Measurements from ENCODE around the gene SLC7A11.
A peak's percentile ranks its signal among the peaks of the same experiment; 100 is the strongest.

SLC7A11 gene

DNA sequence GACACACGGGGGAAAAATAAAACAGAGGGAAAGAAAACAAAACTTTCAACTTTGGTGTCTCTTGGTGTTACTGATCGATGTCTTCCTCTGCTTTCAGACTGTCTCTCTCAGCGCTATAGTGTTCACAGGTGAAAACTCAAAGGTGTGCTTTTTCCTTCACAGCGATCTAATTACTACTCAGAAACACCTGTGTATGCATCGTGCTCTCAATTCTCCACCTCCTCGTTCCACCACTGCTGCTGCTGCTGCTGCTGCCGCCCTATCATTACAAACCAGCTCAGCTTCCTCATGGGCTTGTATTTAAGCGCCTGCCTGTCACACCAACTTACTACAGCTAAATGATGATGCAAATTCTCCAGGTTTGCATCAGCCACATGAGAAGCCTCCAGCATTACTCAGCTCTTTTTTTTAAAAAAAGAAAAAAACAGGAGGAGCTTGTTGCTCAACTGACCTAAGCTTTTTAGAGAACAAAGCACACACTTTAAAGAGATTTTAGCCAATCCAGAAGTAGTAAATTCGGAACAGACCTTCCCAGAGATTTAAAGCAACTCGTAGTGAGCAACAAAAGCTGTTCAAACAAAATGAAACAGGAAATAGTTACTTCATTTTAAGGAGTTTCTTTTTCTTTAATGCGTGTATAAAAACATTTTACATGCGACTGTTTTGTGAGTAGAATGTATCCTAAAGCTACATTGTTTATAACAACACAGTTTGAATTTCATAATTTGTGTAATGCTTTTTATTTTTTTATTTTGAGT, at the start of gene SLC7A11:
Gene SLC7A11, minus strand, starts transcription at position 274 of the 758 bp plus-strand sequence. CDS start 280 bp downstream, outside the sequence.
- no peaks in the 10 kb centered on the region for H3K9me3 ChIP-seq (replicated peaks in 1 of 11)
- peak within 1 kb of the TSS; percentile 76 to 96 (median 88) for H3K4me2 ChIP-seq
- H3K4me1 ChIP-seq = peaks cover 14 to 41% (median 23%) of the 10 kb centered on the region in 10 experiments
- no peaks in the 10 kb centered on the region for H4K20me1 ChIP-seq
- no peaks in the 10 kb centered on the region for H3K36me3 ChIP-seq
- peak within 1 kb of the TSS; percentile 40 to 67 (median 54) for H3K4me3 ChIP-seq
- peak within 1 kb of the TSS; percentile 77 to 93 (median 83); a peak in 21 of 22 replicates for H3K27ac ChIP-seq
- peak within 1 kb of the TSS; percentile 57 to 79 (median 75) for H3K9ac ChIP-seq
- peak in 8 of 11 experiments; percentile 13 to 89 (median 82); a peak in 16 of 22 replicates for TF ChIP-seq Cebpa-rat (IDR thresholded peaks at IDR 0.05)
- no peaks in the 10 kb centered on the region for H3K27me3 ChIP-seq

DNA sequence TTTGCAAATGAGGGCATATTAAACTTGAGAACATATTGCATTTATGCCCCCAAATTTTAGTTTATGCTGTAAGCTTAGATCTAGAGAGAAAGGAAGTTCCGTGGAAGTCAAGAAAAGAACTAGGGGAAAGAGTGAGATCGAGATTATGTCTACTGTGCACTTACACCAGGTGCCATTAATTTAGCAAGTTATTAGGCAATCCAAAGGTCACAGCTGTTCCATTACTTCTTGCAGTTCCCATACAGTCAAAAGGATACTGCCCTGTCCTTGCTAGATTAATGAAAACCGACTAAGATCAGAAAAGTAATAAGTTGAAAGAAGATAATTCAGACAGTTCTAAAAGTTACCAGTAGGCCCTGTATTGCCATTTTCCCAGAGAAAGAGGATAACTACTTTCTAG, 49.3 kb upstream of the SLC7A11 start:
- no peak overlapping the region for H3K27ac ChIP-seq
- H3K4me3 ChIP-seq = no peak overlapping the region
- no peaks in the 10 kb centered on the region for H3K9me3 ChIP-seq (replicated peaks in 1 of 11)
- no peak for TF ChIP-seq Cebpa-rat (IDR thresholded peaks at IDR 0.05)
- H3K36me3 ChIP-seq = no peaks in the 10 kb centered on the region
- no peaks in the 10 kb centered on the region for H4K20me1 ChIP-seq
- no peaks in the 10 kb centered on the region for H3K4me1 ChIP-seq
- H3K27me3 ChIP-seq = no peaks in the 10 kb centered on the region
- no peak overlapping the region for H3K4me2 ChIP-seq
- no peak overlapping the region for H3K9ac ChIP-seq

DNA sequence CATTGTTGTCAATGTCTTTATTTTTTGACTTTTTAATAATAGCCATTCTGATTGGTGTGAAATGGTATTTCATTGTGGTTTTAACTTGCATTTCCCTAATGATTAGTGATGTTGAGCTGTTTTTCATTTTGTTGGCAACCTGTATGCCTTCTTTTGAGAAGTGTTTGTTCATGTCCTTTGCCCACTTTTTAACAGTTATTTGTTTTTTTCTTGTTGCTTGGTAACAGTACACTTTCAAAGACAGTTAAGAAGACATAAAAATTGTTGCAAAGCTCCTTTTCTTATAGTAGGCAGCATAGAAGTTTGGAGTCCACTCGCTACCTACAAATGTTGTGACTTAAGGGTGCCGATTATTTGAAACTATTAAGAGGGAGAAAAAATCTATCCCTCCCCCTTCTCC, 48.7 kb upstream of the SLC7A11 start:
- no peak overlapping the region for H3K4me3 ChIP-seq
- no peaks in the 10 kb centered on the region for H4K20me1 ChIP-seq
- H3K27ac ChIP-seq = no peak overlapping the region
- H3K36me3 ChIP-seq = no peaks in the 10 kb centered on the region
- no peaks in the 10 kb centered on the region for H3K27me3 ChIP-seq
- H3K4me2 ChIP-seq = no peak overlapping the region
- no peaks in the 10 kb centered on the region for H3K4me1 ChIP-seq
- TF ChIP-seq Cebpa-rat (IDR thresholded peaks at IDR 0.05) = no peak
- H3K9ac ChIP-seq = no peak overlapping the region
- H3K9me3 ChIP-seq (replicated peaks in 1 of 11) = no peaks in the 10 kb centered on the region

DNA sequence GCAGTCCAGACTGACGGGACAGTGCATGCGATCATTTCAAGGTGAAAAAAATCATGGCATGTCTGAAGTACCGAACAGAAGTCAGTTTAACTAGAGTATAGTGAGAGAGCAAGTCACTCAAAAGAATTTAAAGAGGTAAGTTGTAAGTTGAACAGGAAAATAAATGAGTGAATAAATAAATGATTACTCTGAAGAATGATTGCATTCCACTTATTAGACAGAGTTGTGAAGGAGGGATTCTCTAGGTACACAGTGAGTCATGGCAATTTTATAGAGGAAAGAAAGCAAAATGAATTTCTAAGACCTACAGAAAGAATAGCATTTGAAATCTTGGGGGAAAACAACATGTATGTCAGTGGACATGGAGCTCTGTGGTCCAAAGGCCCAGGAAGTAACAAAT, 37.1 kb upstream of the SLC7A11 start:
- no peaks in the 10 kb centered on the region for H4K20me1 ChIP-seq
- no peak overlapping the region for H3K9ac ChIP-seq
- no peak overlapping the region for H3K4me2 ChIP-seq
- no peaks in the 10 kb centered on the region for H3K9me3 ChIP-seq (replicated peaks in 1 of 11)
- TF ChIP-seq Cebpa-rat (IDR thresholded peaks at IDR 0.05) = no peak
- no peak overlapping the region for H3K27ac ChIP-seq
- no peaks in the 10 kb centered on the region for H3K27me3 ChIP-seq
- H3K36me3 ChIP-seq = no peaks in the 10 kb centered on the region
- H3K4me3 ChIP-seq = no peak overlapping the region
- no peaks in the 10 kb centered on the region for H3K4me1 ChIP-seq

DNA sequence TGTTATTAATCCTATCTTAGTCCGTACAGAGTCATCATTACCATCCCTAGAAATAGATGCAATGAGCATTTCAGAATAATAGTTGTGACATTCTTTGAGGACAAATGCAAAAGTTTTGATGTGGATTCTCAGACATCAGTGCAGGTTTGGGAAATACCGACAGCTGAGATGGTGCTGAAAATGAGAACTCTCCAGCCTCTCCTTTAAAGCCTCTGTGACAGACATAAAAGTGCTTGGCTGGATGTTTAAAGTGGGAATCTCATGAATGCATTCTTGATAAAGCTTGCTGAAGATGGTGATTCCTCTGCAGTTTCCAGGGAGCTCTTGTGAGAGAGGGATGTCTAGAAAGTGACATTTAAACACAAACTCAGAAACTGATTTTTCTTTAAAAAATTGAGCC, 35.0 kb upstream of the SLC7A11 start:
- no peak for TF ChIP-seq Cebpa-rat (IDR thresholded peaks at IDR 0.05)
- Histone ChIP-seq H3K27ac (no peak overlapping the region), H3K4me3 (no peak overlapping the region)

DNA sequence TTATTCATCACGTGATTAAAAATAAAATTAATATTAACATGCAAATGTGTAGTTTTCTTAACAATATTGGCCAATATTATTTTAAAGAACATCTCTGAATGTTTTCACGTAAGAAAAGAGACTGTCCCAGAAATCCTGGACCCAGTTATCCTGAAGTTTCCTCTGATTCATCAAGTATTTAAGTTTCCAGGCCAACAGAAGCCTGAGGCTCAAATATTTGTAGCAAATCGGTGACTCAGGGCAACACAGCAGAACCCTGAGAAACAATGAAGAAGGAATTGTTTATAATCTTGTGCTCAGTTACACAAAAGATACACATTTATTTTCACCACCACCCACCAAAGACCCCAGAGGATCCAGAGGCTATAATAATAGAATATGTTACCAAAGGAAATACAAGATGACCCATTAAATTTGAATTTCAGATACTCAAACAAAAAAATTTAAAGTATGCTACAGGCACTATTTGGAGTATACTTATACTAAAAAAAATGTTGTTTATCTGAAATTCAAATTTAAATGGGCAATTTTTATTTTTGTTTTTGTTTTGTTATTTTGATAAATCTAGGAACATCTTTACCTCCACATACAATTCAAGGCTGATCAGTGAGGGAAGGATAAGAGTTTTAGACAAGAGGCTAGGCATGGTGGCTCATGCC, 33.9 kb upstream of the SLC7A11 start:
- Histone ChIP-seq H3K4me1 (no peaks in the 10 kb centered on the region), H3K27me3 (no peaks in the 10 kb centered on the region), H3K36me3 (no peaks in the 10 kb centered on the region), H3K27ac (no peak overlapping the region), H3K4me2 (no peak overlapping the region), H3K4me3 (no peak overlapping the region), H4K20me1 (no peaks in the 10 kb centered on the region), H3K9me3 (replicated peaks in 1 of 11) (no peaks in the 10 kb centered on the region), H3K9ac (no peak overlapping the region)
- TF ChIP-seq Cebpa-rat (IDR thresholded peaks at IDR 0.05) = no peak

More for the DNA sequence above, 35.0 kb upstream of the SLC7A11 start:
- Histone ChIP-seq H3K4me2 (no peak overlapping the region), H3K4me1 (no peaks in the 10 kb centered on the region), H3K27me3 (no peaks in the 10 kb centered on the region), H4K20me1 (no peaks in the 10 kb centered on the region), H3K9me3 (replicated peaks in 1 of 11) (no peaks in the 10 kb centered on the region), H3K9ac (no peak overlapping the region), H3K36me3 (no peaks in the 10 kb centered on the region)

DNA sequence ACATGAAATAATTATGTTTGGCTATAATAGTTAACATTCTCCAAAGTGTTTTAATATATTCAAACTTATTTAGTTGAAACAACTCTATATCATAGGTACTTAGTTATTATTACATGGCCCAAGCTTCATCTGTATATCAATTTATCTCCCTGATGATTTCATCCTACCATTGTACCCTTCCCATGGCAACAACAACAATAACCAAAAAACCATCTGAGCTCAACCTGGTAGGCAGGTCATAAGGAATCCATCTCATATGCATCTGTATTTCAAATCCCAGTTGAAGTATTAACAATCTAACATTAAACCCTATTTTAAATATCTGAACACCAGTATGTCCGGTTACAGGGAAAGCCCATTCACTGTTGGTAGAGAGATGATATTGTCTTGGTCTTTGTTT, 33.1 kb upstream of the SLC7A11 start:
- TF ChIP-seq Cebpa-rat (IDR thresholded peaks at IDR 0.05) = no peak
- Histone ChIP-seq H3K9me3 (replicated peaks in 1 of 11) (no peaks in the 10 kb centered on the region), H3K27ac (no peak overlapping the region), H3K4me3 (no peak overlapping the region), H3K27me3 (no peaks in the 10 kb centered on the region), H4K20me1 (no peaks in the 10 kb centered on the region), H3K4me2 (no peak overlapping the region), H3K4me1 (no peaks in the 10 kb centered on the region), H3K9ac (no peak overlapping the region), H3K36me3 (no peaks in the 10 kb centered on the region)

DNA sequence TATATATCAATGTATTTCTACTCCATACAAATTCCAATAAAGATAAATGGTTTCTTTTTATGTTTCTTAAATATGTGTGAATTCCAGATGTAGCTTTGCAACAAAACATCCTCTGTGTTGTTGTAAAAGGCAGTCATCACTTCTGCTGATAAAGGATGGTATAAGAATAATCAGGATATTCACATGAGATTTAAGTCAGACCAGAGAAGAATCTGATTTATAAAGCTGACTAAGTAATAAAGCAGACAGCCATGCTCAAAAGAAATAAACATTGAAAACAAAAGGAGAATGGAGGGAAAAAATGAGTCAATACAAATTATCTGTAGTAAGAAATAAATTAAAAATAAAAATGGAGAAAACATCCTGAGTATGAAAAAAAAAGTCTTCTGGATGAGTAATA, 27.0 kb upstream of the SLC7A11 start:
- TF ChIP-seq Cebpa-rat (IDR thresholded peaks at IDR 0.05) = no peak
- no peak overlapping the region for H3K4me3 ChIP-seq
- H4K20me1 ChIP-seq = no peaks in the 10 kb centered on the region
- no peaks in the 10 kb centered on the region for H3K36me3 ChIP-seq
- H3K4me2 ChIP-seq = no peak overlapping the region
- no peaks in the 10 kb centered on the region for H3K27me3 ChIP-seq
- no peak overlapping the region for H3K27ac ChIP-seq
- H3K4me1 ChIP-seq = no peaks in the 10 kb centered on the region
- H3K9me3 ChIP-seq (replicated peaks in 1 of 11) = no peaks in the 10 kb centered on the region
- H3K9ac ChIP-seq = no peak overlapping the region

DNA sequence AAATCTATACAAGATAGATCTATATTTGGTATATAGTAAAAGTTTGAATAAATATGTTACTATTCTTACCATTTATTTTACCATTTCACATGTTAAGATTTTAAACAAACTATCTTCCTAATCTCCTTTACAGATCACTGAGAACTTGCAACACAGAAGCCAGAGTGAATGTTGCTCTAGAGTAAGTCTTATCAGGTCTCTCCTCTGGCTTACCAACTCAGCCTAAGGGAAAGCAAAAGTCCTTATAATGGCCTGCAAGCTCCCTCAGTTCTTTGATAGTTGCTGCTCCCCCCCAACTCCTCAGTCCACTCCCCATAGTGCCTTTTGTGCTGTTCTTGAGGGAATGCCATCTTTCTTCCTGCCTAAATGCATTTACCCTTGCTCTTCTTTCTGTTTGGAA, 25.7 kb upstream of the SLC7A11 start:
- Histone ChIP-seq H3K4me1 (no peaks in the 10 kb centered on the region), H3K4me2 (no peak overlapping the region), H4K20me1 (no peaks in the 10 kb centered on the region), H3K4me3 (no peak overlapping the region), H3K36me3 (no peaks in the 10 kb centered on the region), H3K27me3 (no peaks in the 10 kb centered on the region), H3K9me3 (replicated peaks in 1 of 11) (no peaks in the 10 kb centered on the region), H3K27ac (no peak overlapping the region), H3K9ac (no peak overlapping the region)
- TF ChIP-seq Cebpa-rat (IDR thresholded peaks at IDR 0.05) = no peak

DNA sequence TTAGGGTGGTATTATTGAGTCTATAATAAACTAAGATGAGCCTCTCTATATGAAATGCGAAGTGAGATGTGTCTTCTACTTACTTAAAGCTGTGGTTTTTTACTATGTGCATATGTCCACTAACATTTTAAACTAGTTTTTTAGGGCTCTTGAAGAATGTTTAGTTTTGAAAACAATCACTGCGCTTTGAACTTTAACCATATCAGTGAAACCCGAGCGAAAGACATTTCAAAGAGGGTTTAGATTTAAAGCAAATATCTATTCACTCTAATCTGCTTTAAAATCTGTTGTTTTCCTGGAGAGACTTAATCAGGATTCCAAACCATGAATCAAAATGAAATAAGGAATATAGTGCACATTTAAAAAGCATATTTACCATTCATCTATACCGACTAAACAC, 24.8 kb upstream of the SLC7A11 start:
- no peak overlapping the region for H3K4me3 ChIP-seq
- no peaks in the 10 kb centered on the region for H3K27me3 ChIP-seq
- TF ChIP-seq Cebpa-rat (IDR thresholded peaks at IDR 0.05) = no peak
- H3K36me3 ChIP-seq = no peaks in the 10 kb centered on the region
- no peak overlapping the region for H3K9ac ChIP-seq
- no peaks in the 10 kb centered on the region for H3K9me3 ChIP-seq (replicated peaks in 1 of 11)
- H3K4me2 ChIP-seq = no peak overlapping the region
- 0 out of 20 replicates have a peak, but pooled peaks cover 0 to 2% (median 0%) of the 10 kb centered on the region in 10 experiments for H3K4me1 ChIP-seq
- H3K27ac ChIP-seq = no peak overlapping the region
- H4K20me1 ChIP-seq = no peaks in the 10 kb centered on the region
